Measurements from ENCODE around the gene MAZ. TPM values are rescaled to one million over a fixed set of nuclear protein-coding genes. Genes with fewer than 3 reads are reported as not detected.

MAZ gene
- total RNA-seq, 1 experiment from 2014 or later = 256 TPM

- no peak for TF ChIP-seq ZBTB33 (IDR thresholded peaks at IDR 0.05; ENCODE audit: extremely low read depth, insufficient replicate concordance, low read length)
- no peak for TF ChIP-seq MAX (IDR thresholded peaks at IDR 0.05)
These were observed 30.3 kb downstream of the MAZ start (continued) for GRCh38 chr16:29836623-29837022.

- intact Hi-C loops (cut with micrococcal nuclease) = no loop called here
- Histone ChIP-seq H3K9me3 (ENCODE audit: control insufficient read depth in 1 of 2, insufficient read depth in 1 of 2, low read depth in 1 of 2, low read length in 2 of 2) (no peaks in the 10 kb centered on the region), H3K79me2 (ENCODE audit: insufficient read depth, low read length) (no peaks in the 10 kb centered on the region), H3K4me3 (replicated peaks in 1 of 2; ENCODE audit: low read depth in 1 of 2, low read length in 2 of 2) (no peak overlapping the region), H3K27ac (ENCODE audit: low read depth, low read length) (no peak overlapping the region), H3K36me3 (ENCODE audit: control insufficient read depth in 1 of 2, insufficient read depth in 2 of 2, low read length in 2 of 2) (peaks cover 2 to 8% of the 10 kb centered on the region in 2 experiments; a peak in 3 of 4 replicates), H3K4me1 (ENCODE audit: control insufficient read depth in 1 of 2, insufficient read depth in 2 of 2, low read length in 2 of 2) (peaks cover 0 to 6% of the 10 kb centered on the region in 2 experiments; a peak in 2 of 4 replicates), H3K4me2 (ENCODE audit: low read length) (no peak overlapping the region), H3K9me2 (ENCODE audit: insufficient read depth) (no peaks in the 10 kb centered on the region), H2AFZ (ENCODE audit: low read depth, low read length, poor library complexity, severe bottlenecking) (no peak overlapping the region), H4K20me1 (ENCODE audit: insufficient read depth) (no peaks in the 10 kb centered on the region), H3K27me3 (ENCODE audit: insufficient read depth, low read length) (no peaks in the 10 kb centered on the region), H3K9ac (ENCODE audit: low read length) (no peak overlapping the region)
- TF ChIP-seq YY1 (IDR thresholded peaks at IDR 0.05; ENCODE audit: extremely low read depth, insufficient replicate concordance, low read depth, low read length) (no peak), FOSL1 (IDR thresholded peaks at IDR 0.05; ENCODE audit: low read depth) (no peak)
- TF ChIP-seq, protein P1, sequence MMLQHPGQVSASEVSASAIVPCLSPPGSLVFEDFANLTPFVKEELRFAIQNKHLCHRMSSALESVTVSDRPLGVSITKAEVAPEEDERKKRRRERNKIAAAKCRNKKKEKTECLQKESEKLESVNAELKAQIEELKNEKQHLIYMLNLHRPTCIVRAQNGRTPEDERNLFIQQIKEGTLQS (IDR thresholded peaks at IDR 0.05) = no peak
- ChIA-PET POLR2A (interaction anchor here (0.6 to 1.4 kb wide), 2 partner anchors 11 to 29 kb away, joined by 5 to 7 read pairs; no protein-coding TSS in a partner anchor), RAD21 (ENCODE audit: low non-redundant PET in 1 of 2, low total read pairs in 2 of 2, uncharacterized antibody in 2 of 2, unreplicated experiment in 2 of 2) (no interaction called here), CTCF (interaction anchor here (1.5 kb wide), 1 partner anchor 22 kb away, joined by 4 read pairs; the partner anchor contains the start of gene PAGR1)
- no peak for DNase-seq (ENCODE audit: low read depth, low spot score)
- ATAC-seq = no peak
- no TSS peak for BruUV-seq (replicated peaks)
These were observed 31.5 kb downstream of the MAZ start for GRCh38 chr16:29837841-29838240.
